Natural killer cell (primary cell): ENCODE measurements around the gene ASXL3. TPM values are rescaled to one million over a fixed set of nuclear protein-coding genes. Genes with fewer than 3 reads are reported as not detected.

ENCODE experiments used
- ATAC-seq, 3 donors: fragments of 150-1000 bp in 2 of 3; fragments of 200-7000 bp in 1 of 3; cut with Tn5 transposase; 1 replicate in 1 of 3; 2 replicates in 2 of 3; pipeline ENCODE4 v1.10.0; 2021; ENCODE audit warnings: mild to moderate bottlenecking in 2 of 3, moderate library complexity in 2 of 3
- DNase-seq, 2 donors: peaks; one replicate each; pipeline versions ENCODE4 v3.0.0 to v3.0.0-alpha.2; 2013 to 2021; ENCODE audit warnings: mixed read lengths in 1 of 2
- H3K27ac ChIP-seq: one replicate; pipeline ENCODE4 v1.5.1; 2013; ENCODE audit warnings: mild to moderate bottlenecking, low read length
- H3K27me3 ChIP-seq: one replicate; pipeline ENCODE4 v1.6.1; 2013; ENCODE audit warnings: low read length; ENCODE audit not compliant: control insufficient read depth, insufficient read depth
- H3K36me3 ChIP-seq: one replicate; pipeline ENCODE4 v1.6.1; 2013; ENCODE audit warnings: low read length; ENCODE audit not compliant: control insufficient read depth, insufficient read depth
- H3K4me1 ChIP-seq: one replicate; pipeline ENCODE4 v1.6.1; 2013; ENCODE audit warnings: low read length; ENCODE audit not compliant: control insufficient read depth, insufficient read depth
- H3K4me3 ChIP-seq: one replicate; pipeline ENCODE4 v1.5.1; 2013; ENCODE audit warnings: low read length
- H3K9me3 ChIP-seq: one replicate; pipeline ENCODE4 v1.6.1; 2013; ENCODE audit warnings: low read length; ENCODE audit not compliant: control insufficient read depth, insufficient read depth
- H3K27ac Mint-ChIP-seq, 2 donors: one replicate each; pipeline ENCODE4 v1.8.0; 2022; ENCODE audit warnings: mild to moderate bottlenecking in 2 of 2, mixed read lengths in 2 of 2, moderate library complexity in 1 of 2
- H3K27me3 Mint-ChIP-seq, 2 donors: one replicate each; pipeline ENCODE4 v1.8.0; 2022; ENCODE audit warnings: low read depth in 2 of 2, mixed read lengths in 2 of 2
- H3K36me3 Mint-ChIP-seq: one replicate; pipeline ENCODE4 v1.8.0; 2022; ENCODE audit warnings: mixed read lengths
- H3K4me1 Mint-ChIP-seq, 2 donors: one replicate each; pipeline ENCODE4 v1.8.0; 2022; ENCODE audit warnings: mixed read lengths in 2 of 2
- H3K4me3 Mint-ChIP-seq: one replicate; pipeline ENCODE4 v1.8.0; 2022; ENCODE audit warnings: mild to moderate bottlenecking, moderate library complexity, mixed read lengths
- H3K9me3 Mint-ChIP-seq, 2 donors: one replicate each; pipeline ENCODE4 v1.8.0; 2022; ENCODE audit warnings: mixed read lengths in 2 of 2
- CTCF ChIP-seq: fragments of 200-600 bp; IDR thresholded peaks from one replicate; pipeline ENCODE4 v1.8.0; 2022; ENCODE audit warnings: antibody characterized with exemption
- WGBS: methylation state at CpG from one replicate; pipeline ENCODE4 v1.1.7; 2013; ENCODE audit warnings: missing lambda C conversion rate; ENCODE audit not compliant: insufficient coverage; 5-methylcytosine and 5-hydroxymethylcytosine counted together
- intact Hi-C: fragments of 100-400 bp; cut with micrococcal nuclease; formaldehyde crosslinking; loops from one replicate; pipeline ENCODE4 v1.14.2; 2022
- total RNA-seq, 4 donors: library from RNA; stranded (reverse); fragments of 120-200 nt in 1 of 4; gene quantifications; one replicate each; pipeline versions ENCODE4 v1.2.3 to v1.2.4, GENCODE V29; 2013 to 2022

Gene ASXL3
- total RNA-seq, 3 donors from 2014 or later (not counting 1 experiment from before 2014, with no cell fraction given), result not detected

GRCh38 chr18:33755931-33756560 is 178.0 kb downstream of the ASXL3 start:
- H3K9me3 Mint-ChIP-seq, result no peaks in the 10 kb centered on the region
- Histone ChIP-seq H3K9me3 (no peaks in the 10 kb centered on the region), H3K4me1 (no peaks in the 10 kb centered on the region), H3K36me3 (no peaks in the 10 kb centered on the region), H3K4me3 (no peak overlapping the region), H3K27me3 (no peaks in the 10 kb centered on the region), H3K27ac (no peak overlapping the region)
- no peak overlapping the region for H3K4me3 Mint-ChIP-seq
- ATAC-seq (no peak), DNase-seq (no peak)
- H3K36me3 Mint-ChIP-seq, result no peaks in the 10 kb centered on the region
- H3K4me1 Mint-ChIP-seq, result no peaks in the 10 kb centered on the region
- H3K27me3 Mint-ChIP-seq, result no peaks in the 10 kb centered on the region
- no peak for TF ChIP-seq CTCF
- 82% methylated on average over 6 of the region's 6 CpGs for WGBS
- H3K27ac Mint-ChIP-seq, result no peak overlapping the region
- intact Hi-C loops, result no loop called here

- Histone ChIP-seq H3K9me3 (no peaks in the 10 kb centered on the region), H3K4me3 (no peak overlapping the region), H3K36me3 (no peaks in the 10 kb centered on the region), H3K27ac (no peak overlapping the region), H3K27me3 (no peaks in the 10 kb centered on the region), H3K4me1 (no peaks in the 10 kb centered on the region)
- no peaks in the 10 kb centered on the region for H3K4me1 Mint-ChIP-seq
- no peak for DNase-seq
- no peak overlapping the region for H3K27ac Mint-ChIP-seq
- no peaks in the 10 kb centered on the region for H3K27me3 Mint-ChIP-seq
- TF ChIP-seq CTCF, result no peak
- H3K4me3 Mint-ChIP-seq, result no peak overlapping the region
- intact Hi-C loops, result no loop called here
- 85% methylated on average over 1 of the region's 1 CpG for WGBS
- H3K9me3 Mint-ChIP-seq, result no peaks in the 10 kb centered on the region
- H3K36me3 Mint-ChIP-seq, result no peaks in the 10 kb centered on the region
- ATAC-seq, result no peak
These were observed 179.0 kb downstream of the ASXL3 start for GRCh38 chr18:33757037-33757436.

- Mint-ChIP-seq H3K4me3 (no peak overlapping the region), H3K36me3 (no peaks in the 10 kb centered on the region), H3K27ac (no peak overlapping the region), H3K4me1 (no peaks in the 10 kb centered on the region), H3K9me3 (no peaks in the 10 kb centered on the region), H3K27me3 (no peaks in the 10 kb centered on the region)
- H3K4me3 ChIP-seq, result no peak overlapping the region
- no peaks in the 10 kb centered on the region for H3K27me3 ChIP-seq
- no peak for DNase-seq
- no peak overlapping the region for H3K27ac ChIP-seq
- no peak for TF ChIP-seq CTCF
- H3K36me3 ChIP-seq, result no peaks in the 10 kb centered on the region
- no peak for ATAC-seq
- no peaks in the 10 kb centered on the region for H3K9me3 ChIP-seq
- intact Hi-C loops, result no loop called here
- H3K4me1 ChIP-seq, result no peaks in the 10 kb centered on the region
These were observed 183.3 kb downstream of the ASXL3 start for GRCh38 chr18:33761363-33761762.

GRCh38 chr18:33781429-33781828 is 203.4 kb downstream of the ASXL3 start:
- ATAC-seq (no peak), DNase-seq (no peak)
- Mint-ChIP-seq H3K4me3 (no peak overlapping the region), H3K4me1 (no peaks in the 10 kb centered on the region), H3K27ac (no peak overlapping the region), H3K36me3 (peaks cover 2% of the 10 kb centered on the region), H3K9me3 (peaks cover 12 to 23% of the 10 kb centered on the region in 2 donors), H3K27me3 (no peaks in the 10 kb centered on the region)
- no peaks in the 10 kb centered on the region for H3K36me3 ChIP-seq
- peaks cover under 1% of the 10 kb centered on the region for H3K9me3 ChIP-seq
- no peak overlapping the region for H3K27ac ChIP-seq
- intact Hi-C loops, result no loop called here
- H3K4me1 ChIP-seq, result no peaks in the 10 kb centered on the region
- no peaks in the 10 kb centered on the region for H3K27me3 ChIP-seq
- H3K4me3 ChIP-seq, result no peak overlapping the region
- TF ChIP-seq CTCF, result no peak
